ENCODE results near the gene UCN3.

The UCN3 gene

DNA sequence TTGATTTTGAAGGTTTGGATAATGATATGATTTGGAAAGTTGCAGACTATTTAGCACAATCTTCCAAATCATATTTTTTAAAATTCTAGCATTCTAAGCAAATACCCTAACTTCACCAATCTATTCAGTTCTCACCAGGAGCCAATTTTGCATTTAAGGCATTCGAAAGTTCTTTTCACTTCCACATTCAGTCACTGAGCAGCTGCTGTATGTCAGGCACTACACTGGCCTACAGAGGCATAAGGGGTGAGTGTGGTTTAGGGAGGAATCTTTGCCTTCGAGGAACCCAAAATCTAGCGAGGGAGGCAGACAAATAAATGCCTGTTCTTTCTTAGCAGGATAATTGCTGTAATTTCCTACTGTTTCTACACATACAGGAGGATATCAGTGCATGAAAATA is 10.7 kb upstream of the UCN3 start:
- Mint-ChIP-seq H3K36me3 (no peaks in the 10 kb centered on the region), H3K4me3 (no peak overlapping the region), H3K9me3 (peaks cover 0 to 1% of the 10 kb centered on the region in 2 donors), H3K27ac (no peak overlapping the region), H3K27me3 (peaks cover 9 to 11% of the 10 kb centered on the region in 2 donors), H3K4me1 (no peaks in the 10 kb centered on the region)
- ATAC-seq (replicated peaks) (no peak), DNase-seq (no peak)

DNA sequence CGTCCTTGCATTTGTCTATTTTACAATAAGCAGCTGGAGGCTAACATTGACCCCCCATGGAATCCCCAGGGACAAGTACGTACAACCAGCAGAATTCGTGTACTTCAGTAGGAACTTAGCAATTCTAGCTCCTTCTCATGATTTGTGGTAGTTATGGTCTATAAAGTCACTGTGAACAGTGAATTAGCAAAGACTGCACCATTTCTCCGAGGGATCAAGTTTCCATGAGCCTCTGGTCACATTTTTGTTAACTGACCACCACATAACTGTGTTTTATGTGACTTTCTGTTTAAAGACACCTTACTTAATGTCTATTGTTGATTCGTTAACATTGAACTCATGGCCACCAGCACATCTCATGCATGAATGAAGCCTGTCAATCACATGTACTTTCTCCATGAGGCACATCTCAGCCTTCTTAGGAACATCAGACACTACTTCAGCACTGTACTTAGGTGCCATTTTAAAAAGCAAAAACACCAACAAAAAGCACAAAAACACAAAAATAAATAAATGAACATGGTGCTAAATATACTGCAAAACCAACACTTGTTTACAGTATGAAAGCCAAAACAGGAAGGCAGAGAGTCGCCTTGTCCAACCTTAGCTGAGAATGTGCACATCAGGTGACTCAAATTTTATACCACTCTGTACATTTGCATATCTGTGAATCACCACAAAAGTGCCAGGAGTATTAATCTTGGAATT is 9.0 kb upstream of the UCN3 start:
- H3K27ac Mint-ChIP-seq = no peak overlapping the region
- no peak for ATAC-seq (replicated peaks)

DNA sequence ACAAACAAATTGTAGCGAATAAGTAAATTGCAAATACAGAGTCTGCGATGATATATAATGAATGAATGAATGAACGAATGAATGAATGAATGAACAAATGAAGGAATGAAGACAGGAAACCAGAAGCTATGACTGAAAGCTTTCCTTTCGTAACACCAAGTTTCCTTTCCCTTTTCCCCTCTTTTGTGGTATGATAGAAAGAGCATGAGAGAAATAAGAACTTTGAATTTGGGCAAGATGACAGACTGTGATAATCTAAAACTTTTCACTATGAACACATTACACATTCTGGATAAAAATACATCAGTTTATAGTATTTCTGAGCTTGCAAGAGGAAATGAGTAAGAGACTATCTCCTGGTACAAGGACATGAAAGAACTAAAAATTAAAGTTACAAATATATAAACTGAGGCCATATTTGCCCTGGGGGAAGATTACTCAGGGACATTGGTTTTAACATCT is 8.4 kb upstream of the UCN3 start:
- Mint-ChIP-seq H3K9me3 (peaks cover 0 to 1% of the 10 kb centered on the region in 2 donors), H3K4me3 (no peak overlapping the region), H3K4me1 (no peaks in the 10 kb centered on the region), H3K36me3 (no peaks in the 10 kb centered on the region), H3K27me3 (peaks cover 18 to 25% of the 10 kb centered on the region in 2 donors), H3K27ac (no peak overlapping the region)
- no peak for ATAC-seq (replicated peaks)
- no peak for DNase-seq

More for the DNA sequence above, 9.0 kb upstream of the UCN3 start:
- Mint-ChIP-seq H3K9me3 (peaks cover 0 to 1% of the 10 kb centered on the region in 2 donors), H3K4me3 (no peak overlapping the region), H3K36me3 (no peaks in the 10 kb centered on the region), H3K4me1 (no peaks in the 10 kb centered on the region), H3K27me3 (peaks cover 16 to 25% of the 10 kb centered on the region in 2 donors)
- DNase-seq = no peak

DNA sequence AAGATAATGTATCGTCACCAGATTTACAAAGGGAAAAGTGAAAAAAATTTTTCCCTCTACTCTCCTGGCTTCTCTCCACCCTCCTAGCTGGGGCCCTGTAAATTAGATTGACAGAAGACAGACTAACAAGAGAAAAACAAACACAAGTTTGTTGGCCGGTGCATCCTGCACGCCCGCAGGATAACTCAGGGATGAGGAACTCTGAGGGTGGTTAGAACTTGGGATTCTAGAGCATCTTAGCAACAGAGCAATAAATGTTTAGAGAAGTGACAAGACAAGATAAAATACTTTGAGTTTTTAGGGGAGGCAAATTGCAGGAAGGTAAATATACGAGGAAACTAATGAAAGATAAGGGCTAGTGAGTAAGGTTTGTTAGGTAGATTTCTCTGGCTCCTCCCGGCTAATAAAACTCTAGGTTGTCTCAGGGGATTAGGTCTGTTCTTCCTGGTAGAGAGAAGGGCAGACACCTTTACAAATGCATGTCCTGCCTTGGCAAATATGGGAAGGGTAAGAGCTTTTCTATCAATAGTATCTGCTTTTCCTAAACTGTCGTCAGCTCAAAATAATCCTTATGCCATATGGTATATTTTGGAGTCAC is 4.3 kb upstream of the UCN3 start:
- DNase-seq = no peak
- Mint-ChIP-seq H3K27me3 (peaks cover 15 to 31% of the 10 kb centered on the region in 2 donors), H3K4me3 (no peak overlapping the region), H3K36me3 (no peaks in the 10 kb centered on the region), H3K4me1 (no peaks in the 10 kb centered on the region), H3K27ac (no peak overlapping the region), H3K9me3 (peaks cover 0 to 1% of the 10 kb centered on the region in 2 donors)
- no peak for ATAC-seq (replicated peaks)

DNA sequence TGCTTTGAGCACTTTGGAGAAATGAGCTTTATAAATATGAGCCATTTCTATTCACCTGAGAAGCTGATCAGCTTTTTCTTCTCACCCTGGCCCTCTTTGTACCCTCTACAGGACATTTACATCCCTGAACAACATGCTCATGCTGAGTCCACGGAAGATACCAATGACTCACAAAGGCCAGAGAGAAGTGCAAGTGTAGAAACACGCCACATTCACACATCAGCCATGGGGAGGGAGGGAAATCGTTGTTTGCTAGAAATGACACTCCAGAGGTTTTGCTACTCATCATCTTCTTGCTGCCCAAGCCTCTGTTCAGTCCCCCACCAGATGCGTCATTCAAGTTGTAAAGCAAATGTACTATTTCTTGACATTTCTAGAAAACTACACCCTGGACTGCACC is 2.8 kb upstream of the UCN3 start:
- peaks cover 0 to 1% of the 10 kb centered on the region in 2 donors for H3K9me3 Mint-ChIP-seq
- ATAC-seq (replicated peaks) = no peak

DNA sequence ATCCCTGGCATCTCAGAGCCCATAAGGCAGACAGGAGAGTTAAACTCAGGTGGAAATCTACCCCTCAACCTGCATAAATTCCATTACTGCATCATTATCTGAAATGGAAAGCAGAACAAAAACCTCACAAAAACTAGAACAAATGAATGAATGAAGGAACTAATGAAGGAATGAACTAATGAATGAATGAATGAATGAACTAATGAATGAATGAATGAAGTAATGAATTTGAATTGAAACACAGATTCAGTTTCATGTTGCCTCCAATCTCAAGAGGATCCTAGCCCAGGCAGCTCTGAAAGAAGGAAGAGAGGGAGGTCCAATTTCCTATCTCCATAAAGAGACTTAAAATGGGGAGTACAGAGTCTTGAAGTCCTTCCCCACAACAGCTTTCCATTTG is 1.9 kb upstream of the UCN3 start:
- H3K27ac Mint-ChIP-seq = no peak overlapping the region
- ATAC-seq (replicated peaks) (no peak), DNase-seq (no peak)
- no peaks in the 10 kb centered on the region for H3K36me3 Mint-ChIP-seq
- H3K27me3 Mint-ChIP-seq = peaks cover 22 to 36% of the 10 kb centered on the region in 2 donors
- no peaks in the 10 kb centered on the region for H3K9me3 Mint-ChIP-seq
- no peak overlapping the region for H3K4me3 Mint-ChIP-seq
- H3K4me1 Mint-ChIP-seq = no peaks in the 10 kb centered on the region

More for the DNA sequence above, 2.8 kb upstream of the UCN3 start:
- Mint-ChIP-seq H3K27me3 (peaks cover 22 to 31% of the 10 kb centered on the region in 2 donors), H3K36me3 (no peaks in the 10 kb centered on the region), H3K4me3 (no peak overlapping the region), H3K27ac (no peak overlapping the region), H3K4me1 (no peaks in the 10 kb centered on the region)
- DNase-seq = no peak

DNA sequence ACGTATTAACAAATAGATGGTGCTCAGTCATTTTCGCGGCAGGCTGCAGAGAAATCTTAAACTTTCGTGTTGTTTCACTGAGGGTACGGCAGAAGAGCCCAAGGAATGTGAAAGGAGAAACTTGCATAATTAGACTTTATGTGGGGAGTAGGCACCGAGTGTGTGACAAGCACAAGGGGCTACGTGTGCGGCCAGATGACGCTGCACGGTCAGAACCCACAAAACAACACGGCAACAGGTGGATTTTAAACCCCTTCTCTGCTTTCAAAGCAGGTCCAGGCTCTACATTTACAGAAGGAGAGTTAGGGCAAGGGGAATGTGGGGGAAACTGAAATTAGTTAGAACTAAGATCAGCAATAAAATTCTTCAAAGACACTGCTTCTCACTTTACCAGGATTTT is 392 bp upstream of the UCN3 start:
- no peak for ATAC-seq (replicated peaks)
- Mint-ChIP-seq H3K27ac (no peak overlapping the region), H3K4me3 (no peak overlapping the region), H3K4me1 (no peaks in the 10 kb centered on the region), H3K36me3 (no peaks in the 10 kb centered on the region), H3K27me3 (peaks cover 17 to 31% of the 10 kb centered on the region in 2 donors), H3K9me3 (no peaks in the 10 kb centered on the region)
- DNase-seq = no peak

DNA sequence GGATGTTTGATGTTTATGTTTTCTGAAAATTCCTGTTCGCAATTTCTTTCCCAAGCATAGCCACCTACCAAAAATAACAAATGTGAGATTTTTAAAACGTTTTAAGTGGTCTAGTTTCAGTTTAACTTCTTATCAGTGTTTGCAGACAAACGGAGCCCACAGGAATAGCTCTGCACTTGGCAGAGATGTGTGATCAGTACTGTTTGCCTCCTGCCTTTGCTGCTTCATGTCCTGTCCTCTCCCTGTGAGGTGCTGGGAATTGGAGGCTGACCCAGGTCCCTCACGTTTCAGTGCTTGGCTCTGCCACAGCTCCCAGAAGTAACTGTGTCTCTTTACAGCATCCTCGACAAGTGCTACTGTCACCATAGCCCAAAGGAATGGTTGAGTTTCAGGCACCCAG is 1.2 kb downstream of the UCN3 start:
- DNase-seq (no peak), ATAC-seq (replicated peaks) (no peak)
- H3K27me3 Mint-ChIP-seq = peaks cover 11 to 18% of the 10 kb centered on the region in 2 donors
- no peak overlapping the region for H3K4me3 Mint-ChIP-seq
- peaks cover 4 to 10% of the 10 kb centered on the region in 2 donors for H3K9me3 Mint-ChIP-seq
- peaks cover 0 to under 1% of the 10 kb centered on the region in 2 donors for H3K4me1 Mint-ChIP-seq
- no peak overlapping the region for H3K27ac Mint-ChIP-seq
- H3K36me3 Mint-ChIP-seq = no peaks in the 10 kb centered on the region

DNA sequence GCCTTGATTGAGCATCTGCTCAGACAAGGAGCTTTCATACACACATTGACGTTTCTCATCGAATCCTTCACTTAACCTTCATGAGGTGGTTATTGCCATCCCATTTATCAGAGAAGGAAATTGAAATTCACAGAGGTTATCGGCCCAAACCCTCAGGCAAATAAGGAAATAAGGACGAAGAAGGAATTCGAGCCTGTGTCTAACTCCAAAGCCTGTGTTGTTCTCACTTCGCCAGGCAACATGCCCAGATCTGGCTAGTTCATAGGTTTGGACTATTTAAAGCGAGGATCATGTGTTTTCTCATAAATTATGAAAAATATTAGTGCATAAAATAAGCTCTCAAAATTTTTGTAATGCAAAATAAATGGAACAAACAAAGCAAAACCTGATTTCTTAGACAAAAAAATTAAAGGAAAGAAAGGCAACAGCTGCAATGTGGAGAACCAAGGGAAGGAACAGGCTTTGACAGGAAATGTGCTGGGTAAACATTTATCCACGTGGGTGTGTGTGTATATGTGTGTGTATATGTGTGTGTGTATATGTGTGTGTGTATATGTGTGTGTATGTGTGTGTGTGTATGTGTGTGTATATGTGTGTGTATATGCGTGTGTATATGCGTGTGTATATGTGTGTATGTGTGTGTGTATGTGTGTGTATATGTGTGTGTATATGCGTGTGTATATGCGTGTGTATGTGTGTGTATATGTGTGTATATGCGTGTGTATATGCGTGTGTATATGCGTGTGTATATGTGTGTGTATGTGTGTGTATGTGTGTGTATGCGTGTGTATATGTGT is 4.8 kb downstream of the UCN3 start:
- peaks cover 11 to 16% of the 10 kb centered on the region in 2 donors for H3K27me3 Mint-ChIP-seq
- DNase-seq = no peak
- H3K27ac Mint-ChIP-seq = no peak overlapping the region
- peaks cover 0 to 2% of the 10 kb centered on the region in 2 donors for H3K4me1 Mint-ChIP-seq
- H3K36me3 Mint-ChIP-seq = no peaks in the 10 kb centered on the region
- ATAC-seq (replicated peaks) = no peak
- peaks cover 5 to 13% of the 10 kb centered on the region in 2 donors for H3K9me3 Mint-ChIP-seq
- no peak overlapping the region for H3K4me3 Mint-ChIP-seq

DNA sequence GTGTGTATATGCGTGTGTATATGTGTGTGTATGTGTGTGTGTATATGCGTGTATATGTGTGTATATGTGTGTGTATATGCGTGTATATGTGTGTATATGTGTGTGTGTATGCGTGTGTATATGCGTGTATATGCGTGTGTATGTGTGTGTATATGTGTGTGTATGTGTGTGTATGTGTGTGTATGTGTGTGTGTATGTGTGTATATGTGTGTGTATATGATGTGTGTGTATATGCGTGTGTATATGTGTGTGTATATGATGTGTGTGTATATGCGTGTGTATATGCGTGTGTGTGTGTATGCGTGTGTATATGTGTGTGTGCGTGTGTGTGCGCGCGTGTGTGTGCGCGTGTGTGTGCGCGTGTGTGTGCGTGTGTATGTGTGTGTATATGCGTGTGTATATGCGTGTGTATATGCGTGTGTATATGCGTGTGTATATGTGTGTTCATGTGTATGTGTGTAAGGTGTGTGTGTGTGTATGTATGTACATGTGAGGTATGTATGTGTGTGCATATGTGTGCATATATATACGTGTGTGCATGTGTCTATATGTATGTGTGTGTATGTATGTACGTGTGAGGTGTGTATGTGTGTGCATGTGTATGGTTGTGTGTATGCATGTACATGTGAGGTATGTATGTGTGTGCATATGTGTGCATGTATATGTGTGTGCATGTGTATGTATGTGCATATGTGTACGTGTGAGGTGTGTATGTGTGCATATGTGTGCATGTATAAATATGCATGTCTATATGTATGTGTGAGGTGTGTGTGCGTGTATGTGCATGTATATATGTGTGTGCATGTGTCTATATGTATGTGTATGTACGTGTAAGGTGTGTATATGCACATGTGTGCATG is 6.0 kb downstream of the UCN3 start:
- Mint-ChIP-seq H3K9me3 (peaks cover 5 to 13% of the 10 kb centered on the region in 2 donors), H3K36me3 (no peaks in the 10 kb centered on the region), H3K27me3 (peaks cover 19 to 22% of the 10 kb centered on the region in 2 donors), H3K4me3 (no peak overlapping the region), H3K27ac (no peak overlapping the region), H3K4me1 (peaks cover 0 to 2% of the 10 kb centered on the region in 2 donors)
- ATAC-seq (replicated peaks) = no peak
- no peak for DNase-seq

DNA sequence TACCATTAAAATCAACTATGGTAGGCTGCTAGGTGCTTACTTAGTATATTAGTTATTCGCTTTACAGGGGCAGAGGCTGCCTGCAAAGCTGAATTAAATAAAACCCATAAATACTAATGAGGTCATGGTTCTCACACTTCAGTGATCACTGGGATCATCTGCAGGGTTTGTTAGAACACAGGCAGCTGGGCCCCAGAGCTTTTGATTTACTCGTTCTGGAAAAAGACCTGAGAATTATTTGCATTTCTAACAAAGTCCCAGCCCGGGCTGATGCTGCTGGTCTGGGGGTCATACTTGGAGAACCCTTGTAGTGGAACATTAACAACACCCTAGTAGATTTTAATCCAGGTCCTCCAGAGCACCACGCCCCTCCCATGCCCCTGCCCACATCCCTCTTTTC is 8.5 kb downstream of the UCN3 start:
- no peak overlapping the region for H3K27ac Mint-ChIP-seq
- DNase-seq (no peak), ATAC-seq (replicated peaks) (no peak)
- H3K4me1 Mint-ChIP-seq = peaks cover 0 to 2% of the 10 kb centered on the region in 2 donors
- H3K9me3 Mint-ChIP-seq = peaks cover 5 to 13% of the 10 kb centered on the region in 2 donors
- H3K36me3 Mint-ChIP-seq = no peaks in the 10 kb centered on the region
- H3K27me3 Mint-ChIP-seq = peaks cover 17 to 20% of the 10 kb centered on the region in 2 donors
- no peak overlapping the region for H3K4me3 Mint-ChIP-seq

DNA sequence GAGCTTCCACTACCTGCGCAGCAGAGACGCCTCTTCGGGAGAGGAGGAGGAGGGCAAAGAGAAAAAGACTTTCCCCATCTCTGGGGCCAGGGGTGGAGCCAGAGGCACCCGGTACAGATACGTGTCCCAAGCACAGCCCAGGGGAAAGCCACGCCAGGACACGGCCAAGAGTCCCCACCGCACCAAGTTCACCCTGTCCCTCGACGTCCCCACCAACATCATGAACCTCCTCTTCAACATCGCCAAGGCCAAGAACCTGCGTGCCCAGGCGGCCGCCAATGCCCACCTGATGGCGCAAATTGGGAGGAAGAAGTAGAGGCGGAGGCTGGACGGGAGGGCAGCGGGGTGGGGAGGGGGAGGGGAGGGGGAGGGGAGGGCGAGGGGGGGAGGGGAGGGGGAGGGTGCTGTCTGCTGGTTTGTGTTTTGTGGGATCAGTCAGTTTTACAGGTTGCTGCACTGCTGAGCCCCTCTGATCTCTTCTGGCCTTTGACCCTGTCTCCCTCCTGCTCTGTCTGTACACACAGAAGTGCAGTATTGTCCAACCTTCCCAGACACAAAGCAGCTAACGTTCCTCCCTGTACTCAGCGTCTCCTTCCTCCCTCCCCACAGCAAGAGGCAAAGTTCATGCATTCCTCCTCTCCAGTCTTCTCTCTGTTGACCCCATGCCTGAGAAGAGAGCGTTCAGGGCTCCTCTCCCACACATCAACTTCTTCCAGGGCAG is 9.3 kb downstream of the UCN3 start:
- Mint-ChIP-seq H3K36me3 (no peaks in the 10 kb centered on the region), H3K27me3 (peaks cover 17 to 20% of the 10 kb centered on the region in 2 donors), H3K4me1 (peaks cover 0 to 2% of the 10 kb centered on the region in 2 donors), H3K4me3 (no peak overlapping the region), H3K27ac (no peak overlapping the region), H3K9me3 (peaks cover 5 to 14% of the 10 kb centered on the region in 2 donors)
- DNase-seq (no peak), ATAC-seq (replicated peaks) (no peak)

DNA sequence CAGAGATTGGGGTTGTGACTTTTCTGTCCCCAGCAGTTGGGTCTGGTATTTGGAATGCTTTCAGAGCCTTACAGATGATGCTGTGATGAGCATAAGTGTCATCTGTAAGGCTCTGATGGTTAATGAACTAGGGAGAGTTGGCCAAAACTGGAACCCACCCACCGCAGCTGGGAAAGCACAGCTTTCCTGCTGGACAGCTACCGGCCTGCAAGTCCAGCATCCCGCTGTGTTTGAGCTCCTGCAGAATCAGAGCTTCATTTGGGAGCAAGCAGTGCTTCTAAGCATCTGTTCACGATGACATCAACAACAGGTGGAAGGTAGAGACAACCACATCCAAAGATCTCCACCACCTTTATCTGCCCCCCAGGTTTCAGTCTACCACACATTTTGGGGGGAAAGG is 11.7 kb downstream of the UCN3 start:
- Mint-ChIP-seq H3K4me1 (no peaks in the 10 kb centered on the region), H3K4me3 (no peak overlapping the region), H3K27me3 (peaks cover 17 to 20% of the 10 kb centered on the region in 2 donors), H3K27ac (no peak overlapping the region), H3K9me3 (peaks cover 3 to 5% of the 10 kb centered on the region in 2 donors), H3K36me3 (no peaks in the 10 kb centered on the region)
- no peak for DNase-seq
- no peak for ATAC-seq (replicated peaks)
